ENCODE results near the gene SERINC4.
A peak's percentile ranks its signal among the peaks of the same experiment; 100 is the strongest.

The SERINC4 gene

DNA sequence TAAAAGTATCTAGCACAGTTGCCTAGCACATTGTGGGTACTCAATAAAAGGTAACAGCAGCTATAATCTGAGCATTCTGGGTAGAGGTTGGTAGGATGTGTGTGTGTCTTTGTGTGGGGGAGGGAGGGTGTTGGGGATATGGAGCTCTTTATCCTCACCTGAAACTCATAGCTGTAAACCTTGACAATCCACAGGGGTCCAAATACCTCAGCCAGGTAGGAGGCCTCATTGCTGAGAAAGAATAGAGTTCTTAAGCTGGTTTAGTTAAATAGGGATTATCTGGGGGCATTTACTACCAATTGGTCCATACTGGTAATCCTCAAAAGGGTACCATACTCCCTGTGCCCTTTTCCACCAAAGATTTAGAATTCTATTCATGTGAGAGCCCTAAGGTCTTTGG is 4.0 kb downstream of the SERINC4 start:
- DNase-seq, result no peak

DNA sequence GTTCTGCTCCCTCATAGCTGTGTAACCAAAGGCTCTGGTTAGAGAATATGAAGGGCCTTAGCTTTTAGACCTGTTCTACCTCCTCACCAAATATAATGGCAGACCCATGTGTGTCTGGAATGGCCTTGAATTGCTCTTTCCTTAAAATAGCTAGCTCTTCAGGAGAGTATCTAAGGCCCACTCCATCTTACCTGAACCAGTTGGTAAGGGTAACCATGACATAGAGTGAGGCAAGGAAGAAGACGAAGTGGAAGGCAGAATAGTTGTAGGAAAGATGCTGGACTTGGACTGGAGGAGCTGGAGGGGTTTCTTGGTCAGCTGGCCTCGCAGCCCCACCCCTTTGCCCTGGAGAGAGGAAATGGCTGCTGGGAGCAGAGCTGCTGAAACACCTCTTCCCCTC is 4.8 kb downstream of the SERINC4 start:
- no peak for DNase-seq

DNA sequence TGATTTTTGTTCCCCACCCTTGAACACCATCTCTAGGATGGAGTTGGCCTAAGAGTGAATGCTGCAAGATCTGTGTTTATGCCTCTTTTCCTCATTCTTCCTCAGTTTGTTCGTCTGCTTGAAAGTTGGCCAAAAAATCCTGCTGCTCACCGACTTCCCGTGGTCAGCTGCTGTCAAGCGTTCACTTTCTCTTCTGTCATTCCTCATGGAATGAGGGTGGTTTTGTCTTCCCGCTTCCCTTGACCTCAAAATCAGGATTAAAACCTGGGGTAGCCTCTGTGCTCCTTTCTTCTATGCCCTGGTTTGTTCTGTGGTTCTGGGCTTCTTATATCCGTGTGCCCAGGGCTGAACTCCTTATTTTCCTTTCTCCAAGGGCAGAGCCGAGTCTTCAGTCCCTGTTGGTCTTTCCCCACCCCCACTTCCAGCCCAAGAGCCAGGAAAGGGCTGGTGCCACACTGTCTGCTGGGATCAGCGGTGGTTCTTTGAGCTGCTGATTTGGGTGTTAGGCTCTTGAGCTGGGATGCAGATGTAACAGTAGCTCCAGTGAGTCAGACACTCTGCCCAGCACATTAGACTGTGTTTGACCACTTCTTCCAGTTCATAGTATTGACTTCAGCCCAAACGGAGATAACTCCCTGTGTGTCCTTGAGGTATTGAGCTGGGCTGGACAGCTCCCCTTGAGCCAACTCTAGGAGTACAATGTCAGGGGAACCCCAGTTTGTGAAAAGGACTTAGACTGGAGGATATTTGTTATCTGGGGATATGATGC is 5.6 kb downstream of the SERINC4 start:
- DNase-seq, result no peak

DNA sequence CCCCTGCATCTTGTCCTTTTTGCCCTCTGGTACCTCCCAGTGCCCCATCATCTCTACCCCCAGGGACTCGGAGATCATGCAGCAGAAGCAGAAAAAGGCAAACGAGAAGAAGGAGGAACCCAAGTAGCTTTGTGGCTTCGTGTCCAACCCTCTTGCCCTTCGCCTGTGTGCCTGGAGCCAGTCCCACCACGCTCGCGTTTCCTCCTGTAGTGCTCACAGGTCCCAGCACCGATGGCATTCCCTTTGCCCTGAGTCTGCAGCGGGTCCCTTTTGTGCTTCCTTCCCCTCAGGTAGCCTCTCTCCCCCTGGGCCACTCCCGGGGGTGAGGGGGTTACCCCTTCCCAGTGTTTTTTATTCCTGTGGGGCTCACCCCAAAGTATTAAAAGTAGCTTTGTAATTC is 6.4 kb downstream of the SERINC4 start:
- no peak for DNase-seq

DNA sequence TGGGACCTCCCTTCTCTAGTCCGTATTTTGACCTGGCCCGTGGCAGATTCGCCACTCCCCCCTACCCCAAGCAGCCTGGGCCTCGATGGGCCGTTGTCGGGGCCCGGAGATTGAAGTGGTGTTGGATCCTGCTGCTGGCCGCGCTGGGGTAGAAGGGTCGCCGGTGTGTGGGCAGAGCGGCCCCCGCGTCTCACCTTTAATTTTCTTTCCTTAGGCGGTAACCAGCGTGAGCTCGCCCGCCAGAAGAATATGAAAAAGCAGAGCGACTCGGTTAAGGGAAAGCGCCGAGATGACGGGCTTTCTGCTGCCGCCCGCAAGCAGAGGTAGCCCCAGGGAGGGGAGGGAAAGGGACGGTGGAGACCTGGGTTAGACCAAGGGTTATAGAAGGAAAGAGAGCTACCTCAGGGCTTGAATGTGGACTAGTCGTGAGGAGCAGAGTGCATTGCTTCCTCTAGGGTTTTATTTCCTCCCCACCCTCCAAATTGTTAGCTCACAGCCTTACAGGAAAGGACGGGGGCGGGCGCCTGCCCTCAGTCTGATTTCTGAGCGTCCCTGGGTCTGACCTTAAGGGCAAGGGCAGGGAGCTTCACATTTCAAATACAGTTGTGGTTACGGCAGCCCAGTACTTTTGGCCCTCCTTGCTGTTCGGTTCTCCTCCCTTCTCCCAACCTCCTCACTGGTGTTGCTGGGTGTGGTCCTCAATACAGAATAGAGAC is 7.1 kb downstream of the SERINC4 start:
- DNase-seq, result no peak

DNA sequence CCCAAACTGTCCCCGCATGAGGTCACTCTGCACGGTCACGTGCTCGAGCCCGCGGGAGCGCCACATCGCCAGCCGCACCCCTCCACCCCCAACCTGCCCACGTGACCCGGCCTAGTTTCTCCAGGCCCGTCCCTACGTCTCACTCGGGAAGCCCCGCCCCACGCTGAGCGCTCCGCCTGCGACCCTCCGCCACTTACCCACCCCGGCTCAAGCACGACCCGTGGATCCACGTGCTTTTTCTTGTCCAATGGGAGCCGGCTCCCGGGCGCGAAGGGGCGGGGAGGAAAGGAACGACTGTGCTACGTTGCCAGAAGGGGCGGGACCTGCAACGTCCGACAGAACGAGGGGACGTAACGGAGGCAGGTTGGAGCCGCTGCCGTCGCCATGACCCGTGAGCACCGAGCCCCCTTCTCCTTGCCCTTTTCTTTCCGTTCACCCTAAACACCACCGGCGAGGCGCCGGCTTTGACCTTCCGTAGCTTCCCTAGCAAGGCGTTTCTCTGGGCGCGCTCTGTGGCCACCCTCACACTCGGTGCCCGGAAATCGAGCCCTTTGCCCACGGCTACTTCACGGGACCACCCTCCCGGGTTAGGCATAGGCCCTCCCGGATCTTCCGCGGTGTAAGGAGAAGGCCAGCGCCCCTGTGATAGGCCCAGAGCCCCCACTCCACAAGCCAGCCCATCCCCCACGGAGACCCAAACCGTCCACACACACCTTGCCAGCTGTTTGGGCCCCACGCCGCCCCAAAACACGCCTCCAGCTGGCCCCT is 7.8 kb downstream of the SERINC4 start, which contains the start of gene SERF2:
TSS of gene SERF2 (plus strand) at position 328 of the 768 bp plus-strand sequence. CDS start at position 385, 57 bp downstream.
- peak; percentile 93 to 95 for DNase-seq

DNA sequence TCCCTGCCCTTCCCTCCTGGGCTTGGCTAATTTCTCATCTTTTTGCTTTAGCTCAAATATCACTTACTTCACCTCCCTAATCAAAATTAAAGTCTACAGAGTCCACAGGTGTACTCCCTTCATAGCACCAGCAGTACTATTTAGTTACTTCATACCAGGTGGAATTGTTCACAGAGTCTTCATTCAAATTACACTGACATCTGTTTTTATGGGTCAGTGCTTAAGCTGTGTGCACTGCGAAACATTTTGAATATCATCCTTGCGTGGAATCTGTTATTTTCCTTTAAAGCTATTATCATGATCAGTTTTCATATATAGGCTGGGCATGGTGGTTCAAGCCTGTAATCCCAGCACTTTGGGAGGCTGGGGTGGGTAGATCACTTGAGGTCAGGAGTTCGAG is 10.6 kb downstream of the SERINC4 start:
- DNase-seq, result no peak

DNA sequence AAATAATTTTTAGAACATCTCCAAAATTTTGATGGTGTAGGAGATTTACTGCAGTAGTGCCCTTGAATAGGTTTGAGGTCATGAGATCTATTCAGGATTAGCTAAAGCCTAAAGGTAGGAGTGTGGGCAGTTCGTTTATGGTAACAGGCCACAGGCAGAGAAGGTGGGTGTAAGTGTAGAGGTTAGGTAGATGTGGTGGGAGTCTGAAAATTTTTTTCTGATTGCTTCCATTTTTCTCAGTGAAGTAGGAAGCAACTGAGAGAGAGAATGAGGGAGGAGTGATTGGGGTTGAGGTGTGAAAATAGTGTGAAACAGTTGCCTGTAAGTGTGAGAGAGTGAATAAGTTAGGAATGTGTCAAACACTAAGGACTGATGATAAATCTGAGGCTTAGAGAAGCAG is 21.0 kb downstream of the SERINC4 start:
- DNase-seq, result no peak

DNA sequence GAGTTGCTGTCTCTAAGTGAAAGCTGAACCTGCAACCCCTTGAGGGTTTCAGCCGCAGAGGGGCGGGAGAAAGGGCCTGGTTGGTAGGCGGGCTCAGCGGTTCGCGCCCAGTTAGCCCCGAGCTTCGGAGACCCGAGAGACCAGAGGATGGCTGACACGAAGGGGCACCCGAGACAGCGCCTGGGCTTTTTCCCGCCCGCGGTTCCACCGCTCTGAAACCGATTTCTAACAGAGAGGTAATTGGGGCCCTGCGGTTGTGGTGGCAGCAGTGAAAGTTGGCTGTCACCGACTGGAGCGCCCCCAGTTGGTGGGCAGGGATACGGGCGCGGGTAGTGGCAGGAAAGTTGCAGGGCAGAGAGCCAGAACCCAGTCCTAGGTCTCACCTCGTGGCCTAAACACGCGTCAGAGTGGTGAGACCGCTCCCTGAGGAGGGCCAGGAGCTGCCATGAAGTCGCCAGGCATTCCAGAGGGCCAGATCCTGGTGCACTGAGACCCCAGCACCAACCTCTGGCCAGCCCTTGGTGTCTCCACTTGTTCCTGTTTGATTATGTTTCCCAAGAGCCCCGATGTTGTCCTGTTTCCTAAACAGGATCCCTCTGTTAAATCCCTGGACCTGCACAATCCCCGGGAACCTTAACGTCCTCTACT is 22.6 kb downstream of the SERINC4 start:
- DNase-seq, result peak; percentile 58 to 71

DNA sequence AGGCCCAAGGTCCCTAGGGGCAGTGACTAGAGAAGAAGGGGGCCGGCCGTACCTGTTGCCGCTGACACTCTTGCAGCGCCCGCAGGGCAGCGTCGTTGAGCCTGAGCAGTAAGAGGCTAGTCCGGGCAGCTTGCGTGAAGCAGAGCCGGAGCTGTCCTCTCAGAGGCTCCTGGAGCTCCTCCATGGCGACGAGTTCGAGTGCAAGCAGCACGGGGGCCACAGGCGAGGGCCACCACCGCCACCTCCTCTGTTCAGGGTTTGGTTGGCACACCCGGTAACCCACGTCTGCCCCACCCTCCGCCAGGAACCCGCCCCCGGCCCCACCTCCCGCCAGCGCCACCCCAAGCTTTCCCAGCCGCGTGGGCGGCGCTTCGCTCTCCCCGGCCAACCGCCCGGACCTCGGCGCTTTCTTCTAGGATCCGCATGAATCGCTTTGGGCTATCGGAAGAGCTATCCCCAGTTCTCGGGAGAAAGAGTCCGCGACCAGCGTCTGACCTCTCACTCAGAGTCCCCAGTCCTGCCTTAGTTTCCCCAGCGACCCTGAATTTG is 23.2 kb downstream of the SERINC4 start, which contains the start of gene ELL3:
TSS of gene ELL3 (minus strand) at position 249 of the 549 bp plus-strand sequence. CDS start at position 184, 65 bp downstream.
- DNase-seq, result peak; percentile 58 to 71

DNA sequence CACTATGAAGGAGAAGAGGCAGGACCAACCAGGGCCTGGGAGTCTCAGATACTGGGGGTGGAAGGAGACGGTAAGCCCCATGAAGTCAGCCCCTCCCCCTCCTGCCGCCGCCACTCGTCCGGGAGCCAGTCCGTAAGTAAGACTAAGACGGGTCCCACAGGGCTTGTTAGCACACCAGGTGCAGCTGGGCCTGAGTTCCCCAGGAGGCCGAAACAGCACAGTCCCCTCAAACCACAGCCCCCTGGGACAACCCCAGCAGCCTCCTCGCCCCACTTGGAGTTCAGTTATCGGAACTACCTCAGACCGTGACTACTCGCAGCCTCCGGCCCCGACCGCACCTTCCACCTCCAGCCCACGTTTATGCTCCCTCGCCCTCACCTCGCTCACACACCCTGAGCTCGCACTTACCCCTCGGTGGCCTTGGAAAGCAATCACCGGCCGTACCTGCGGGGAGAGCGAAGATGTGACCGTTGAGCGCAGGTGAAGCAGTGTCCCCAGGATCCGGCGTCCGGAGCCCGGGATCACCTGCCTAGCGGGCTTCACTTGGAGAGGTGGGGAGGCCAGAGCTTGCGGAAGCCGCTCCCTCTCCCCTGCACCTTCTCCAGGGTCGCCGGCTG is 23.8 kb downstream of the SERINC4 start:
- peak in 1 of 2 experiments; percentile 1 for DNase-seq

DNA sequence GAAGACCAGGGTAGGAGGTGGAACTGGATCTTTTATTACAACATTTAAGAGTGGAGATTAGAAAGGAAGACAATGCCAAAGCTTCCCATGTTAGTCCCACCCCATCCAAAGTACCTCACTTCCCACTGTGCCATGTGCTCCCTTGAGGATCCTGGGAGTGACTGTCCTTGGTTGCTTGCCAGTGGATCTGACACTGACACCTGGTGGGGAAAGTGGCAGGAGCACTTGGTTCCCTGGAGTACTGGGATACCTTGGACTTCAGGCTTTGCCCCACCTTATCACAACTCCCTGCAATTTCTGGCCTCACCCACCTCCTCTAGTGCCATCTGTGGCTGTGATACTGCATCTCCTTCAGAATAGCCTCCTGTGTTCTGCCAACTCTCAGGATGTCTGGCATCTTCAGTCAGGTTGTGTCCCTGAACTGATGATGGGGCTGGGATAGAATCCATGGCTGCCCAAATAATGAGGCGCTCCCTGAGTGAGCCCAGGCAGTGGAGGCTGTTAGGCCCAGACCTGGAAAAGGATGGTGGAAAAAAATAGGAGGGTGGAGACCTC is 24.5 kb downstream of the SERINC4 start:
- peak; percentile 29 to 53 for DNase-seq

DNA sequence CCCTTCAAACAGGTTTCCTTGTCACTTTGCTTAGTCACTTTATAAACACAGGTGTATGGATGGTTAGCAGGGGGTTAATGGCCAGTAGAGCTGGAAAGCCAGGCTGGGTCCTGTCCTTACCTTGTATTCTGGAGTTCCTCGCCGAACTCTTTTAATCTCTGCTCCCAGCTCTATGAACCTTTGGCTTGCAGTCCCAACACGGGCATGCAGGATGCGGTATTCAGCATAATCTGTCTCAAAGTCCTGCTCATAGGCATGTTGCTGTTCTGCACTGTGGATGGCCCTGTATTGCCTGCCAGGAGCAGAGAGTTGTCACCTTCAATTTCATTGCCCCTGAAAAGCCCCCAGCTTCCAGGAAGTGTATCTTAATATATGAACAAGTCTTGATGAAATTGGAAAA is 26.0 kb downstream of the SERINC4 start:
- DNase-seq, result no peak

DNA sequence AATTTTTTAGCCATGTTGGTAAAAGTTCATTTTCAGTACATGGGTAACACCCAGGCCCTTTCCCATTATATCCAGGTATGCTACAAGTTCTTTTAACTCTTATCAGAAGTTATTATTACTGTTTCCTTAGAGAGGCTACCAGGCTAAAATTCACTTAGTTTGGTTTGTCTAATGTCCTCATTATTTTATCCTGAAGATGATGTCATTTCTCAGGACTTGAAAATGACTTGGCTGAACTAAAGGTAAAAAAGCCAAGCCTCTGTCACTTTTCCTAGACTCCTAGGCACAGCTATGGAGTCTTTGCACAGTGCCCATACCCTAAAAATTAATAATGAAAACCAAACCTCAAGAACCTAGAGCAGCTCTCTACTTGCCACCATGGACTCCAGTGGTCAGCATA is 27.4 kb downstream of the SERINC4 start:
- no peak for DNase-seq

DNA sequence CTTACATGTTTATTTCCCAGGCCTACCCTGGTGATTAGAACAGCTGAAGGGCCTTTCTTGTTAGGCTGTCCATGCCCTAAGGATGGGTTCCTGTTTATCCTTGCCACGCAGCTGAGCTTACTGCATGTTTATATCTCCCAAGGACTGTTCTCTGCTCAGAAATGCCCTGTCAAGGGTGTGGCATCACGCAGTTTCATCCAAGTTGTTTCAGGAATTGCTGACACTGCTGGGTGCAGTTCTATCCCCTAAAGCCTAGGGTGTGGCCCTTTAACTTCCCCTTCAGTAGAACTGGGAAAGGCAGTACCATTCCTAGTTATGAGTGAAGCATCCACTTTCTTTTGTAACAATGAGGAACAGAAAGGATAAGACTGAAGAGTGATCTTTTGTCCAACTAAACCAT is 28.2 kb downstream of the SERINC4 start:
- DNase-seq, result no peak

DNA sequence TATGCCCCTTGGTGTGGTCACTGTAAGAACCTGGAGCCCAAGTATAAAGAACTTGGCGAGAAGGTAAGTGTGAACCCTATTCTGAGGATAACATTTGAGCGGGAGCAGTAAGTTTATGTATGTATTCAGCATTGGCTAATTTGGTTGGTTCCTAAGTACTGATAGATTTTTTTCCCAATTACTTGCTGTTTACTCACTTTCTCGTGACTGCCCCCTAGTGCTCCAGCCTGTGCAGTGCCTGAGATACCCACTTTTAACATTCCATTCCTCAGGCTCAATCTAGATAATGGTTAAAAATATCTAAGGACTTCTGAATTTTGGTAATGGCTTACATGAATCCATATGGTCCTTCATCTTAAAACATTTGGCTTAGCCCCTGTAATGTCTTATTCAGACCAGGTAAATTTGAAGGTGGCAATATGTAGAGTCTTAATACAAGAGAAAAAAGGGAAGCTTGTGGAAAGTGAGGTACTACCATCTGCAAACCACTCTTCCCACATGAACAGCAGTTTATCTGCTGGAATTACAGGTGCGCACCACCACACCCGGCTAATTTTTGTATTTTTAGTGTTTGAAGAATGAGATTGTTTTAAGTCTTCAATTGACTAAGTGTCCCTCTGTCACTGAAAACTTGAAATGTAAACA is 30.3 kb downstream of the SERINC4 start:
- DNase-seq, result peak in 1 of 2 experiments; percentile 13

DNA sequence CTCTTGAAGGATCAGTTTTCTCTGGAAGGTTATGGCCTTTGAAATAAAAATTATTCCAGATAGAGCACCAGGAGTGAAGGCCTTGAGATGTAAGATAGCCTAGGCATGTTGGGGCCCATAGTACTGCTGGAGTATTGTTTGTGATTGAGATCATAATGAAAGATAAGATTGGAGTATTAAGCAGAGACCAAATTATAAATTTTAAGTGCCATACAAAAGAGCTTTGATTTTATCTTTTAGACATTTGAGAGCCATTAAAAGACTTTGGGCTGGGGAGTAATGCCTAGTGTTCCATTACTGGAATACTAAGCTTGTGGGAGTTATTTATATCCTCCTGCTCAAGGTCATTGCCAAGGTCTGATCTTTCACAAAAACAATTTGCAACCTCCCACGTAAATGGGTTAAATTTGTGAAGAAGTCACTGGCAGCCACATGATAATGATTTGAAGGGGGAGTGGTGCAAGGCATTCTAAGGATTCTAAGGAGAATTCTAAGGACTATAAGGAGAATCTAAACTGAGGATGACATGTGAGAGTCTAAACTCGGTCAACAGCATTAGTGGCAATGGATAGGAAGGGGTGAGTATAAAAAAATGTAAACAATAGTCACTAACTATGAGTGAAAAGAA is 36.1 kb downstream of the SERINC4 start:
- DNase-seq, result no peak

DNA sequence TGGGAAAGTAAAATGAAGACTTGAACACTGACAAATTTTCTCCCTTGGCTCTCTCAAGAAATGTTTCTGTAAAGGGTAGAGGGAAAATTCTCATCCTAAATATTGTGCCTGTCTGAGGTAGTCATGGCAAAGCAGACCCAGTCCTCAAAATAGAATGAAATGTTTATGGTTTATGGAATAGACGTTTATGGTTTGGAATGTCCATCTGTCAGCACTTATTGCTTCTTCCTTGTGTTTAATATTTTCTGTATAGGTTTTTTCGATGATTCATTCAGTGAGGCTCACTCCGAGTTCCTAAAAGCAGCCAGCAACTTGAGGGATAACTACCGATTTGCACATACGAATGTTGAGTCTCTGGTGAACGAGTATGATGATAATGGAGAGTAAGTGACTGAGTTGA is 37.2 kb downstream of the SERINC4 start:
- no peak for DNase-seq

DNA sequence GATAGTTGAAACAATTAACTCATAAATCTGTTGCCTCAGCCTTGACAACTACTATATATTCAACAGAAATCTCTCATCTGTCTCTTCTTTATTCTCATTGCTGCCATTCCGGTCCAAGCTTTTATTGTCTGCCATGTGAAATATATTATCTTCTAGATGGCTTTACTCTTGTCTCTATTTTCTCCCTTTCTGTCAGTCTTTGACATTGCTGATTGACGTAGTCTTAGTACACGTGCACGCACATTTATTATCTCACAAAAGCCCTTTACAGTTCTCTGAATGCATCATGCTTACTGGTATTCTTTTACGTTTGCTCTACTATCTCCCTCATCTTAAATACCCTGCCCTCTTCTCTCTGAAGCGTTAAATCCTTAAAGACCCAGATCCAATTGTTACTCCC is 48.1 kb downstream of the SERINC4 start:
- no peak for DNase-seq

DNA sequence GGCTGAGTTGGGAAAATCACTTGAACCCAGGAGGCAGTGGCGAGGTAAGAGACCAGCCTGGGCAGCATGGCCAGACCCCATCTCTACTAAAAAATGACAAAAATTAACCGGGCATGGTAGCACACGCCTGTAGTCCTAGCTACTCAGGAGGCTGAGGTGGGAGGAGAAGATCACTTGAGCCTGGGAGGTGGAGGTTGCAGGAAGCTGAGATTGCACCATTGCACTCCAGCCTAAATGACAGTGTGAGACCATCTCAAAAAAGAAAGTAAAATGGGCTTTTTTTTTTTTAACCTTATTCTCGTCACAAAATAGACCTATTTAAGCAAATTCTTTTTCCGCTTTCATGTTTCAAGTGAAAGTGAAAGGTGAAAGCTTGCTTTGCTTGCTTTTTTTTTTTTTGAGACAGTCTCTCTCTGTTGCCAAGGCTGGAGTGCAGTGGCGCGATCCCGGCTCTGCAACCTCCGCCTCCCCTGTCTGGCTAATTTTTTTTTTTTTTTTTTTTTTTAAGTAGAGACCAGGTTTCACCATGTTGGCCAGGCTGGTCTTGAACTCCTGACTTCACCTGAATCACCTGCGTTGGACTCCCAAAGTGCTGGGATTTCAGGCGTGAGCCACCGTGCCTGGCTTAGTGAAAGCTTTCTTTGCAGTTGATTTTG is 50.2 kb downstream of the SERINC4 start:
- no peak for DNase-seq
